ENCODE data around the gene DENND4B.

DNA sequence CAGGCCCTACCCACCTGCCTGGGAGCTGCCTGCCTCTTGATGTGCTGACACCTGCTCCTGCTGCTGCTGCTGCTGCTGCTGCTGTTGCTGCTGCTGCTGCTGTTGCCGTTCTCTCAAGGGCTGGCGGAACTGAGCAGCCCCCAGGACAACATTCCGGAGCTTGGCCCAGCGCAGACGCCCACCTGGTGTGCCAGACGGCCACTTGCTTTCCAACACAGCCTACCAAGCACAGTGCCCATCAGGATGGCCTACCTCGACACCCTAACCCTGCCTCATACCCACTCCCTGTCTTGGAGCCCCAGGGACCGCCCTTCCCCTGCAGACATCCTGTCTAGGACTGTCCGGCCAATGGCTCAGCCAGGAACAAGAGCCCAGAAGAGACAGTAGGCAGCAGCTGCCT lies 11.8 kb downstream of the DENND4B start:
- TF ChIP-seq POLR2A (IDR thresholded peaks at IDR 0.05) (no peak), EP300 (IDR thresholded peaks at IDR 0.05; ENCODE audit: low read depth) (no peak)
- TF ChIP-seq, protein P1, sequence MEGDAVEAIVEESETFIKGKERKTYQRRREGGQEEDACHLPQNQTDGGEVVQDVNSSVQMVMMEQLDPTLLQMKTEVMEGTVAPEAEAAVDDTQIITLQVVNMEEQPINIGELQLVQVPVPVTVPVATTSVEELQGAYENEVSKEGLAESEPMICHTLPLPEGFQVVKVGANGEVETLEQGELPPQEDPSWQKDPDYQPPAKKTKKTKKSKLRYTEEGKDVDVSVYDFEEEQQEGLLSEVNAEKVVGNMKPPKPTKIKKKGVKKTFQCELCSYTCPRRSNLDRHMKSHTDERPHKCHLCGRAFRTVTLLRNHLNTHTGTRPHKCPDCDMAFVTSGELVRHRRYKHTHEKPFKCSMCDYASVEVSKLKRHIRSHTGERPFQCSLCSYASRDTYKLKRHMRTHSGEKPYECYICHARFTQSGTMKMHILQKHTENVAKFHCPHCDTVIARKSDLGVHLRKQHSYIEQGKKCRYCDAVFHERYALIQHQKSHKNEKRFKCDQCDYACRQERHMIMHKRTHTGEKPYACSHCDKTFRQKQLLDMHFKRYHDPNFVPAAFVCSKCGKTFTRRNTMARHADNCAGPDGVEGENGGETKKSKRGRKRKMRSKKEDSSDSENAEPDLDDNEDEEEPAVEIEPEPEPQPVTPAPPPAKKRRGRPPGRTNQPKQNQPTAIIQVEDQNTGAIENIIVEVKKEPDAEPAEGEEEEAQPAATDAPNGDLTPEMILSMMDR (IDR thresholded peaks at IDR 0.05) = no peak
